Esophagus squamous epithelium (tissue), 4 donors: ENCODE results near the gene ARHGAP35.

ENCODE experiments used
- POLR2A ChIP-seq, 4 donors: fragments of 450-650 bp; IDR thresholded peaks; one replicate each; pipeline ENCODE4 v1.6.1; 2017; ENCODE audit warnings: antibody characterized with exemption in 4 of 4, mild to moderate bottlenecking in 4 of 4, moderate library complexity in 3 of 4
- TF ChIP-seq, protein P1 (sequence below), 6 experiments: fragments of 450-650 bp in 4 of 6; fragments of 200-600 bp in 2 of 6; sonication (generic) in 2 of 6; IDR thresholded peaks; one replicate each; pipeline ENCODE4 v1.5.1; 2016 to 2019; ENCODE audit warnings: antibody characterized with exemption in 6 of 6, mild to moderate bottlenecking in 4 of 6, moderate library complexity in 4 of 6

DNA sequence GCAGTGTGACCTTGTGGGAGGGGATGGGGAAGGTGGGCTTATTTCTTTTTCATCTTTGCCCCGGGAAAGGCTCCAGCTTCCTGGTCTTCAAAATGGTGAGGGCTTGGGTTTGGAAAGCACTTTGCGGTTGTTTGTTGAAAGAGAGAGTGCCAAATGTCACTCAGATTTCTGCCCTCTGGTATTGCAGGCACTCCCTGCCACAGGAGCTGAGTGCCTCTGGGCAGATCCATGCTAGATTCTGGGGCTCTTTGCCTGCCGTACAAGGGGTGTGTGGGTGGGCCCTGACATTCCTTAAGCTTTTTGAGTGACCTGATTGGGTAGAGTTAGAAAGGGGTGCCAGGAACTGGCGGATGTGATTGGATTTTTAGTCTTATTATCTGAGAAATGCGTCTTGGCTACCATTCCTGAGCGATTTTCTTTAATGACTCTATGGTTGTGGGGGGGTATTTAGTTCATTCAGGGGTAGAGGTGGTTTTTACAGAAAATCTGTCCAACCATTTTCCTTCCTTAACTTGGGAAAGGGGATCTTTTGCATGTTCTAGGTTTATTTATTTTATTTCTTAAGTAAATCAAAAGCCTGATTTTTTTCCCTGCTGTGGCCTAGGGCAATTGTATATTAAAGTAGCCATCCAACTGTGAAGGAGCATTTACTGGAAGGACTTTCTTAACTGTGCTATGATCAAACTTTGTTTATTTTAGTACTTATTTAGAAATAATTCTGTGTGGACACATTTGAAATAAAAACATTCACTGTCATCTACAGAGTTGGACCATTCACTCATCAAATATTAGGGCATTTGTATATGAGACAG is 3.2 kb downstream of the ARHGAP35 start:
- no peak for TF ChIP-seq POLR2A (IDR thresholded peaks at IDR 0.05)
- TF ChIP-seq, protein P1, sequence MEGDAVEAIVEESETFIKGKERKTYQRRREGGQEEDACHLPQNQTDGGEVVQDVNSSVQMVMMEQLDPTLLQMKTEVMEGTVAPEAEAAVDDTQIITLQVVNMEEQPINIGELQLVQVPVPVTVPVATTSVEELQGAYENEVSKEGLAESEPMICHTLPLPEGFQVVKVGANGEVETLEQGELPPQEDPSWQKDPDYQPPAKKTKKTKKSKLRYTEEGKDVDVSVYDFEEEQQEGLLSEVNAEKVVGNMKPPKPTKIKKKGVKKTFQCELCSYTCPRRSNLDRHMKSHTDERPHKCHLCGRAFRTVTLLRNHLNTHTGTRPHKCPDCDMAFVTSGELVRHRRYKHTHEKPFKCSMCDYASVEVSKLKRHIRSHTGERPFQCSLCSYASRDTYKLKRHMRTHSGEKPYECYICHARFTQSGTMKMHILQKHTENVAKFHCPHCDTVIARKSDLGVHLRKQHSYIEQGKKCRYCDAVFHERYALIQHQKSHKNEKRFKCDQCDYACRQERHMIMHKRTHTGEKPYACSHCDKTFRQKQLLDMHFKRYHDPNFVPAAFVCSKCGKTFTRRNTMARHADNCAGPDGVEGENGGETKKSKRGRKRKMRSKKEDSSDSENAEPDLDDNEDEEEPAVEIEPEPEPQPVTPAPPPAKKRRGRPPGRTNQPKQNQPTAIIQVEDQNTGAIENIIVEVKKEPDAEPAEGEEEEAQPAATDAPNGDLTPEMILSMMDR (IDR thresholded peaks at IDR 0.05), result no peak
